GM19239 (cell line): ENCODE results near the gene ZNF609.

Experiments used
- DNase-seq: peaks from one replicate; pipeline ENCODE4 v3.0.0; 2011; ENCODE audit warnings: low spot score; ENCODE audit not compliant: insufficient read length
- FAIRE-seq: peaks from 2 replicates; lab custom pipeline; 2011; peaks lifted over from hg19 to GRCh38; lab: Jason Lieb, UNC

Gene ZNF609, protein sequence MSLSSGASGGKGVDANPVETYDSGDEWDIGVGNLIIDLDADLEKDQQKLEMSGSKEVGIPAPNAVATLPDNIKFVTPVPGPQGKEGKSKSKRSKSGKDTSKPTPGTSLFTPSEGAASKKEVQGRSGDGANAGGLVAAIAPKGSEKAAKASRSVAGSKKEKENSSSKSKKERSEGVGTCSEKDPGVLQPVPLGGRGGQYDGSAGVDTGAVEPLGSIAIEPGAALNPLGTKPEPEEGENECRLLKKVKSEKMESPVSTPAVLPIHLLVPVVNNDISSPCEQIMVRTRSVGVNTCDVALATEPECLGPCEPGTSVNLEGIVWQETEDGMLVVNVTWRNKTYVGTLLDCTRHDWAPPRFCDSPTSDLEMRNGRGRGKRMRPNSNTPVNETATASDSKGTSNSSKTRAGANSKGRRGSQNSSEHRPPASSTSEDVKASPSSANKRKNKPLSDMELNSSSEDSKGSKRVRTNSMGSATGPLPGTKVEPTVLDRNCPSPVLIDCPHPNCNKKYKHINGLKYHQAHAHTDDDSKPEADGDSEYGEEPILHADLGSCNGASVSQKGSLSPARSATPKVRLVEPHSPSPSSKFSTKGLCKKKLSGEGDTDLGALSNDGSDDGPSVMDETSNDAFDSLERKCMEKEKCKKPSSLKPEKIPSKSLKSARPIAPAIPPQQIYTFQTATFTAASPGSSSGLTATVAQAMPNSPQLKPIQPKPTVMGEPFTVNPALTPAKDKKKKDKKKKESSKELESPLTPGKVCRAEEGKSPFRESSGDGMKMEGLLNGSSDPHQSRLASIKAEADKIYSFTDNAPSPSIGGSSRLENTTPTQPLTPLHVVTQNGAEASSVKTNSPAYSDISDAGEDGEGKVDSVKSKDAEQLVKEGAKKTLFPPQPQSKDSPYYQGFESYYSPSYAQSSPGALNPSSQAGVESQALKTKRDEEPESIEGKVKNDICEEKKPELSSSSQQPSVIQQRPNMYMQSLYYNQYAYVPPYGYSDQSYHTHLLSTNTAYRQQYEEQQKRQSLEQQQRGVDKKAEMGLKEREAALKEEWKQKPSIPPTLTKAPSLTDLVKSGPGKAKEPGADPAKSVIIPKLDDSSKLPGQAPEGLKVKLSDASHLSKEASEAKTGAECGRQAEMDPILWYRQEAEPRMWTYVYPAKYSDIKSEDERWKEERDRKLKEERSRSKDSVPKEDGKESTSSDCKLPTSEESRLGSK (N-terminal part only)

DNA sequence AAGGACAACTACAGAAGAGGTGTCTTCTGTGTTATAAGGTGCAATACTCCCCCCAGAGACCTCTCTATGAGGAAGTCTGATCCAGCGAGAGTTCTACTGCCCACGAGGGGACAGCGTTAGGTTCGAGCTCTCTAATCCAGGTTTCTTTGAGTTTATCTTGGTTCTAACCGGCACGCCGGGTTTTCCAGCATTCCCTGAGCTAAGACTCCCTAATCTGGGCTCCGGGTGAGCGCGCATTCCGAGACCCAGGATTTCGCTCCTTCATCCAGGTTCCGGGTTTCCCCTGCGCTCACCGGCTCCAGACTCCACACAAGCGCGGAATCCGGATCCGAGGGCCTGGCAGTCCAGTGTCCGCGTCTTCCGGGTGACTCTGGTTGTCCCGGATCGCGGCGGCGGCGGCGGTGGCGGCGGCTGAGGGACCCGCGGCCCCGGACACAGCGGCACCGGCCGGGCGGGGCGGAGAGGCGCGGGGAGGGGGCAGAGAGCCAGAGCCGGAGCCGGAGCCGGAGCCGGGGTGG is at the start of gene ZNF609:
ZNF609 (plus strand) TSS at position 373 of the 518 bp plus-strand sequence. CDS start 38,842 bp downstream, outside the sequence.
- peak; percentile 73 for DNase-seq
- no peak for FAIRE-seq

GRCh38 chr15:64412216-64412615 is 48.2 kb upstream of the ZNF609 start:
- DNase-seq (no peak), FAIRE-seq (no peak)

DNA sequence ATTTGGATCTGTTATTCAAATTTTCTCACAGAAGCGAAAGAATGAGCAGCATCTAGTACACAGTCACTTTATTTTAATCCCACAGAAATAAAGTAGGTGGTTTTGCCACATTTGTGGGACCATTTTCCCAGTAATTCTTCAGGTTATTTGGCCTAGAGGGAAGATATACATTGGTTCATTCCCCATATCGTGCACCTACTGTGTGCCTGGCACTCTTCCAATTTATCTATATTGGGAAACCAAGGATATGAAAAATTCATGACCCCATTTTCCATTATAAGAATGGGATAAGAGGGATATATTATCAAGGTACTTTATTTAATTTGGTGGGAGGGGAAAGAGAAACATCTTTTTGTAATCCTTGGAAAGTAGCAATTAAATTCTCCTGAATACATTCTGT is 37.7 kb upstream of the ZNF609 start:
- FAIRE-seq, result no peak

GRCh38 chr15:64423970-64424369 is 36.4 kb upstream of the ZNF609 start:
- FAIRE-seq (peak; percentile 96), DNase-seq (no peak)

More for the DNA sequence above, 37.7 kb upstream of the ZNF609 start:
- DNase-seq, result no peak

- FAIRE-seq (no peak), DNase-seq (no peak)
Observed at GRCh38 chr15:64425221-64425620, 35.2 kb upstream of the ZNF609 start.

DNA sequence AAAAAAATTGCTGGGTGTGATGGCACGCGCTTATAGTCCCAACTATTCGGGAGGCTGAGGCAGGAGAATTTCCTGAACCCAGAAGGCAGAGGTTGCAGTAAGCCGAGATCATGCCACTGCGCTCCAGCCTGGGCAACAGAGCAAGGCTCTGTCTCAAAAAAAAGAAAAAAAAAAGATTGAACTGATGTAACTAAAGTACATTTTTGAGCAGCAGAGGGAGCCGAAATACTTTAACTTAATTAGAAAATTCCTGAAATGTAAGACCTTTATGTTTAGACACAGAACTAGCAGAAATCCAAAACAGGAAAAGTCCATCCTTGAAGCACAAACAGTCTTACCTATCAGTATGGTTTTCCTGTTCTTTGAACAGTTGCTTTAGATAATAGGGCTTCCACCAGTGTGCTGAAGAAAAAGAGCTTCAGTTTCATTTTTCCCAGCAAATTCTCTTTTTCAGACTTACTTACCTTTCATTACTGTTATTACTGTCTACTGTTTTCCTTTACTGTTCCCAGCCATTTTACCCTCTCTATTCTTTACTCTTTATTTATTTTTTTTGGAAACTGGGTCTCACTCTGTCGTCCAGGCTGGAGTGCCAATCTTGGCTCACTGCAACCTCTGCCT is 33.4 kb upstream of the ZNF609 start:
- FAIRE-seq, result peak; percentile 11
- DNase-seq, result no peak

DNA sequence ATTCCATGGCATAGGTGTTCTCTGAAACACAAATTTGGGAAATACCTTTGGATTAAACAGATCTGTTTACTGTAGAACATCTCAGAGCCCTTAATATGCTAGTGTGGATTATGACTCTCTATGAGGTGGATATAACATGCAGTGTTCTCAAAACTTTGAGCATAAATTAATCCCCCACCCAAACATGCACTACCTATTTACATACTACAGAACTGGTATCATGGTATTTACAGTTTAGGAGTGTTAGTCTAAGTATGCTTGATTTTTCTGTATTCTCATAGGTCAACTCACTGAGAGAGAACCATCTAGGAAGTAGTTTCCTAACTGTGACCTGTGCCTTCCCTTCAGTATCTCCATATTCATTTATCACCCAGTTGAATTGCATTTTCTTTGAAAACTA is 30.9 kb upstream of the ZNF609 start:
- DNase-seq (no peak), FAIRE-seq (peak; percentile 78)

DNA sequence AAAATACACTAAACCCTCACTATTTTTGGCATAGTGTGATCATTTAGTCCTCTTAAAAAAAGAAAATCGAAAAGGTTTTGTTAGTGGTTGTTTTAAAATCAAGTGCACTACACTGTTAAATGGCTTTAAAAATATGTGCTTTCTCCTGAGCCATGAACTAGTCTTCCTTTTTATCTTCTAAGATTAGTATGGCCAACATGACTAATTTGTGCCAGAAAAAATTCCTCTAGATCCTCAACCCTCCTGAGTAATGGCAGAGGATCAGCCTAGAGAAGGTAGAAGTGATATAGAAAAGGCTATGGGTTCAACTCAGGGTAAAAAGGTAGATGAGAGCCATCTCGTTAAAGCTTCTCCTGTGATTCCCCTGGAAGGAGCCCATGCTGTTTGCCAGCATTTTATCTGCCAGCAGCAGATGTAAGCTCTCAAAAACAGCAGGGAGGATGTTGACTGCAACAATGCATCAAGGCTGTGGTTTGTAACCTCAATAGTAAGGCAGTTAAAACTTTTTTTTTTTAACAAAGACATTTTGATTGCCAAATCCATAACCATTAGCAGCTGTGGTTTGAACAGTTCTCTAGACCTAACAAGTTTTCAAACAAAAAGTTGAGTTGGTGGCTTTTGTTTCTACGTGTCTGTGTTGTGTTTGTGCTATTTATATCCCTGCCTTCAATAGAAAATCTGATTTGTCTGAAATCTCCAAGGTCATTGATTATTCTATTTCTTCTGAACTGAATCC is 30.2 kb upstream of the ZNF609 start:
- no peak for DNase-seq
- peak; percentile 66 for FAIRE-seq

- DNase-seq, result no peak
- no peak for FAIRE-seq
Observed at GRCh38 chr15:64437982-64438381, 22.4 kb upstream of the ZNF609 start.

DNA sequence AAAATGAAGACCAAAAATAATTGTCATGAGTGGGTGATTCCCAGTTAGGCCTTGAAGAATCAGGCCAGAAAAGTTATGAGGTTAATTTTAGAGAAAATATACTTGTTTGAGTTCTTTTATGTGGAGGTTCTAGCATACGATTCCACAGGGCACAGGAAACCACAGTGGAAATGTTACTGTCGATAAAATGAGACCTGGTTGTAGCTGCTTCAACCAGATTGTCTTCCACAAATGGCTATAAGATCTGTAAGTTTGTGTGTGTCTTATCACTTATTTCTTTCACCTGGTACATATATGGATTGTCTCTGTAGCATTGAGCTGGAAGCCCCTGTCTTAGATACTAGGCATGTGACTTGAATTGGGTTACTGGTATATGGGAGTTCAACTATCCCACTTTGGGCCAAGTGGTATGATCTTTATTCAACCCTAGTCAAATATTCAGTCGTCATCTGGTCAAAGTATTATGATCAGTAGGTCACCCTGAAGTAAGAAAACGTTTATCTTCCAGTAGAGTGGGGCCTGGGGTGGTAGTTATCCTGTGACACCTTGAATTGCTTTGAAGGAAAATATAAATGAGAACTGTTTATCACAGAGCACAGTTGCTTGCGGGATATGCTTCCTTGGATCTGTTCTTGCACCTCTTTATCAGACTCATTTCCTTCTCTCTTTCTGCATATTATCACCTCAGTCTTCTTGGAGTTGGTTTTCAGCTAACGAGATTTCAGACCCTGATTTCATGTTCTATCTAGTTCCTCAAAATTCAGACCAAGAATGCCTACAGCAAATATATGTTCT is 21.5 kb upstream of the ZNF609 start:
- FAIRE-seq (no peak), DNase-seq (no peak)

DNA sequence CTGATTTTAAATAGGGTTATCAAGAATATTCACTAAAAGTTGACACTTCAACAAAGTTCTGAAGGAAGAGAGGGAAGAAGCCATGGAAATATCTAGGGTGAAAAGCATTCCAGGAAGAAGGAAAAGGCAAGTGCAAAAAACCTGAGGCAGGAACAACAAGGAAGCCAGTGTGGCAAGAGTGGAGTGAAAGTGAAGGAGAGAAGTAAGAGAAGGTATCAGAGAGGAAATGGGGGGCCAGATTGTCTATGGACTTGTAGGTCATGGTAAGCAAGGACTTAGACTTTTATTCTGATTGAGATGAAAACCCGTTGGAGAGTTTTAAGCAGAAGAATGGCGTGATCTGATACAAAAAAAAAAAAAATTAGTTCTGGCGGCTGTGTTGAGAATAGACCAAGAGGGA is 18.5 kb upstream of the ZNF609 start:
- no peak for FAIRE-seq

DNA sequence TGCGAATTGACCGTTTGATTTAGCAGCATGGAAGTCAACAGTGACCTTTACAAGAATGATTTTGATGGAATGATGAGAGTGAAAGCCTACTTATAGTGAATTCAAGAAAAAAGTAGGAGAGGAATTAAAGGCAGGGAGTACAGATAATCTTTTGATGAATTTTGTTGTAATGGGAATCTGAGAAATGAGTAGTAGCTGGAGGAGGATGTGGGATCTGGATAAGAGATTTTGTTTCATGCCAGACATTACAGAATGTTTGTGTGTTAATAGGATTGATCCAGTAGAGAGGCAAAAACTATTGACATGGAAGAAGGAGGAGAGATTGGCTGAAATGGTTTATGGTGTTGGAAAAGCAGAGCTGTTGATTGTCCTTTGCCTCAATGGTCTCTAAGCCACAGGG is 17.4 kb upstream of the ZNF609 start:
- FAIRE-seq (peak; percentile 28), DNase-seq (no peak)

More for the DNA sequence above, 18.5 kb upstream of the ZNF609 start:
- no peak for DNase-seq

DNA sequence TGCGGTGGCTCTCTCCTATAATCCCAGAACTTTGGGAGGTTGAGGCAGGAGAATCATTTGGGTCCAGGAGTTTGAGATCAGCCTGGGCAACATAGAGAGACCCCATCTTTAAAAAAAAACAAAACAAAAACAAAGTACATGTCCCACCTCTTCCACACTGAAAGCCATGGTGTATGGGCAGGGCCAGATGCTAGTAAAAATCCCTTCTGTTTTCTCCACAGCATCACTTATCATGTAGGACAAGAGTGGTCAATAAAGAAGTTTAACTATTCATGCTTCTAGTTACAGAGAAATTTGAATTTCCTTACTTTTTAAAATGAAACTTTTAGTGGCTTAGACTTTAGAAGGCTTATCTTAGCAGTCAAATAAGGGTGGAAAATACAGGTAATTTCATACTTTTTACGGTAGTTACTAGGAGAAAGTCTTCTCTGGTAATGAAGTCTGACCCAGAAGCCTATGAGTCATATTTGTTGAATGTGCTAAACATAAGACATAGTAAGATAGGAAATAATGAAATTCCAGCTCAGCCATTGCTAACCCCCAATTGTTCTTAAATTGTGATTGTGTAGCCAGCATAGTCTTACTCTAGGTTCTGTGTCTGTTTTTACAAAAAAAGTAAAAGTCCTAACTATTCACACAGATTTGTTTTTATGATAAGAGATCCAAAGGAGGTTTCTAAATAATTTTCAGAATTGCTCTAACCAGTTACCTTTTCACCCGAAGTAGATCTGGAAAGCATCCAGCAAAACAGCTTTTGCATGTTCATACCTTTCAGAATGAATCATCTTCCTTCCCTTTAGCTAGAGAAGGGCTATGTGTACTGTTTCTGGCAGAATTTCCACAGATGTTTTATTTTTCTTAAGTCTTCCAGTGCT is 16.4 kb upstream of the ZNF609 start:
- FAIRE-seq (peak; percentile 99), DNase-seq (no peak)

- no peak for DNase-seq
Observed at GRCh38 chr15:64444836-64445235, 15.5 kb upstream of the ZNF609 start.

DNA sequence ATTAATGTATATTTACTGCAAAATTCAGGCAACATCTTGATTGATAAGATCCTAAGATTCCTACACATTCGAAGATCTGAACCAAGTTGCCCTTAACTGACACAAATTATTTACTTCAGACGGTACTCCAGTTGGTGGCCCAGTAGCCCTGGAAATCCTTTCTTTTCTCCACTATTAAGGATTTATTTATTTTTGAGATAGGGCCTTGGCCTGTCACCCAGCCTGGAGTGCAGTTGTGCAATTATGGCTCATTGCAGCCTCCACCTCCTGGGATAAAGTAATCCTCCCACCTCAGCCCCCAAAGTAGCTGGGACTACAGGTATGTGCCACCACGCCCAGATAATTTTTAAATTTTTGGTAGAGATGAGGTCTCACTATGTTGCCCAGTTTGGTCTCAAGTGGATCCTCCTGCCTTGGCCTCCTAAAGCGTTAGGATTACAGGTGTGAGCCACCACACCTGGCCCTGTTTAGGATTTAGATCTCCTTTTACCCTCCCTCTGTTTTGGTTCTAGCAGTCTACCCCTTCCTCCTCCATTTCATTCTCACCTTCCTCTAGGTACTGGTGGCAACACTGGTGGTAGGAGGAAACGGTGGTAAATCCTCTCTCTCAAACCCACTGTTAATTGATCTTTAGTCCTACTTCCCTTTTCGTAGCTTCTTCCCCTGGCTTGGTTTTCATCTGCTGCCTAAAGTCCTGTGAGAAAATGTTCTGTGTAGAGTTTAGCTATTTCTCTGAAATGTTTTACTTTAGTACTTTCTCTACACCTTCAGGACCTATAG is 12.7 kb upstream of the ZNF609 start:
- peak; percentile 92 for FAIRE-seq
- DNase-seq, result no peak

More at GRCh38 chr15:64444836-64445235, 15.5 kb upstream of the ZNF609 start:
- peak; percentile 21 for FAIRE-seq

DNA sequence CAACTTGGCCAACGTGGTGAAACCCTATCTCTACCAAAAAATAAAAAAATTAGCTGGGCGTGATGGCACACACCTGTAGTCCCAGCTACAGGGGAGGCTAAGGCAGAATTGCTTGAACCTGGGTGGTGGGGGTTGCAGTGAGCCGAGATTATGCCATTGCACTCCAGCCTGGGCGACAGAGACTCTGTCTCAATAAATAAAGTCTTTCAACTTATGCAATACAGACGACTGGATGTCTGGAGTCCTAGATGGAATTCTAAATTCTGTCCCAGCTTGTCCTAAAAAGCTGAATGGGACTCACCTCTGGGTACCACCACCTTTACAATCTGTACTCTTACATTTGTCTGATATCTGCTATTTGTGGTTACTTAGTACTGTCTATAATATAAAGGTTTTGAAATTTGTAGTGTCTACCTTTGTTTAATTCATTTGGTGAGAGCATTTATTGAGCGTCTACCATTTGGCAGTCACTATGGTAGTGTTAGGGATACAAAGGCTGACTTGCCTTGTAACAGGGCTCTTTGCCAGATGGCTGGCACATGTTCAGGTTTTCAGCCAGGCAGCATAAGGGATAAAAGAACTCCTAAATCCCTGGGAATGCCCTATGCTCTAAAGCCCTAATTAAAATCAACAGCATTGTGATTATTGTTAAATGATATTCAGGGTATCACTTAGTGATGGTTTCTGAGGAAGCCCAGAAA is 7.2 kb upstream of the ZNF609 start:
- FAIRE-seq, result no peak
- no peak for DNase-seq
